Lung (tissue), 12 donors: ENCODE results near the gene PRKCA. TPM values are rescaled to one million over a fixed set of nuclear protein-coding genes. Genes with fewer than 3 reads are reported as not detected.
A peak's percentile ranks its signal among the peaks of the same experiment; 100 is the strongest.

Source experiments
- ATAC-seq: fragments of 200-7000 bp; cut with Tn5 transposase; one replicate; pipeline ENCODE4 v1.9.1; 2020; ENCODE audit warnings: moderate number of reproducible peaks; ENCODE audit not compliant: insufficient read depth, low FRiP score
- DNase-seq, 3 donors: peaks; one replicate each; pipeline ENCODE4 v3.0.0-alpha.2; 2013 to 2017
- H3K27ac ChIP-seq, 2 donors: one replicate each; pipeline ENCODE4 v1.5.1; 2013; ENCODE audit warnings: mild to moderate bottlenecking in 2 of 2, moderate library complexity in 2 of 2, control low read depth in 1 of 2, inconsistent platforms in 1 of 2, low read depth in 1 of 2, low read length in 1 of 2
- H3K27me3 ChIP-seq, 3 donors: one replicate each; pipeline ENCODE4 v1.5.1; 2013; ENCODE audit warnings: low read length in 2 of 3; ENCODE audit not compliant: control insufficient read depth in 3 of 3, insufficient read depth in 3 of 3
- H3K36me3 ChIP-seq, 4 donors: one replicate each; pipeline ENCODE4 v1.5.1; 2013; ENCODE audit warnings: low read length in 4 of 4, mild to moderate bottlenecking in 1 of 4, moderate library complexity in 1 of 4; ENCODE audit not compliant: control insufficient read depth in 4 of 4, insufficient read depth in 4 of 4
- H3K4me1 ChIP-seq, 5 donors: one replicate each; pipeline ENCODE4 v1.5.1; 2013; ENCODE audit warnings: low read length in 5 of 5, mild to moderate bottlenecking in 2 of 5, moderate library complexity in 1 of 5; ENCODE audit not compliant: control insufficient read depth in 5 of 5, insufficient read depth in 5 of 5
- H3K4me3 ChIP-seq: one replicate; pipeline ENCODE4 v1.5.1; 2013; ENCODE audit warnings: mild to moderate bottlenecking, control low read depth, moderate library complexity
- H3K9ac ChIP-seq, 2 donors: one replicate each; pipeline ENCODE4 v1.5.1; 2013; ENCODE audit warnings: low read length in 2 of 2, control low read depth in 1 of 2; ENCODE audit not compliant: insufficient read depth in 1 of 2
- H3K9me3 ChIP-seq, 4 donors: one replicate each; pipeline ENCODE4 v1.5.1; 2013; ENCODE audit warnings: low read length in 3 of 4, mild to moderate bottlenecking in 1 of 4, moderate library complexity in 1 of 4; ENCODE audit not compliant: control insufficient read depth in 4 of 4, insufficient read depth in 3 of 4
- CTCF ChIP-seq: IDR thresholded peaks from 2 replicates; pipeline ENCODE4 v1.5.1; 2012; ENCODE audit warnings: mild to moderate bottlenecking; ENCODE audit errors: control extremely low read depth, extremely low read depth
- WGBS, 2 donors: extraction: QIAGEN DNeasy Blood & Tissue Kit; methylation state at CpG; one replicate each; pipeline ENCODE4 v1.1.7; 2013; 5-methylcytosine and 5-hydroxymethylcytosine counted together
- polyA plus RNA-seq, 2 donors: library from polyadenylated mRNA; stranded (reverse); fragments of 200-250 nt; gene quantifications; one replicate each; pipeline ENCODE4 v1.2.1, GENCODE V29; 2013
- total RNA-seq, 2 donors: library from RNA; depleted of rRNA in 1 of 2; stranded (reverse); fragments of >200 nt in 1 of 2; gene quantifications; one replicate each; pipeline ENCODE4 v1.2.1, GENCODE V29; 2014 to 2021
- donor health status: control.
- donor health status: control.
- donor health status: Bipolar disorder and iron deficiency.
- donor health status: healthy.
- donor health status: DM: yes; HTN: yes; CAD: no.

PRKCA gene
- total and polyA plus RNA-seq, 4 donors, result 3.4 to 34.8 (median 13.8) TPM

DNA sequence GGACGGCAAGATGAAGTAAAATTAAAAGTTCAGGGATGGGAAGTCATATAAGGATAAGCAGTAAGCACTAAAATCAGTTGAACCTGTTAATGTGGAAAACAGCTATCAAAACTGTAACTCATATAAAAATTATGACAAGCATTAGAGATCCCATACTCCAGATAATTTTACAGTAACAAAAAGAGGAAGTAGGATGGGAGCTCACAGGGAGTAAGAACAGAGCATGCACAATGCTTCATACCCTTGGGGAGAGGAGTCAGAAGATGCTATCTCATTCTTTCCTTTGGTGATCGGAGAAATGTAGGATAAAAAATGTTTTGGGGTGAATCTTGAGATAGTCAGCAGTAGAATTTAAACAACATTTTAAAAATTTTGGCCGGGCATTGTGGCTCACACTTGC, 367.8 kb downstream of the PRKCA start:
- no peak for TF ChIP-seq CTCF
- 85 to 88% methylated on average over 3 of the region's 3 CpGs for WGBS, 2 donors
- H3K27ac ChIP-seq, result no peak overlapping the region
- H3K27me3 ChIP-seq, result no peaks in the 10 kb centered on the region
- DNase-seq, result no peak
- ATAC-seq, result no peak
- peaks cover 0 to 8% (median 0%) of the 10 kb centered on the region in 5 donors for H3K4me1 ChIP-seq
- no peaks in the 10 kb centered on the region for H3K9me3 ChIP-seq
- no peak overlapping the region for H3K9ac ChIP-seq
- H3K4me3 ChIP-seq, result no peak overlapping the region
- no peaks in the 10 kb centered on the region for H3K36me3 ChIP-seq

- Histone ChIP-seq H3K4me3 (no peak overlapping the region), H3K9ac (no peak overlapping the region), H3K27me3 (no peaks in the 10 kb centered on the region), H3K4me1 (peaks cover 0 to 8% (median 0%) of the 10 kb centered on the region in 5 donors), H3K36me3 (no peaks in the 10 kb centered on the region), H3K9me3 (no peaks in the 10 kb centered on the region), H3K27ac (no peak overlapping the region)
- ATAC-seq, result no peak
- DNase-seq, result no peak
- TF ChIP-seq CTCF, result no peak
- 83 to 85% methylated on average over 6 of the region's 6 CpGs for WGBS, 2 donors
These were observed 368.7 kb downstream of the PRKCA start for GRCh38 chr17:66671156-66671555.

DNA sequence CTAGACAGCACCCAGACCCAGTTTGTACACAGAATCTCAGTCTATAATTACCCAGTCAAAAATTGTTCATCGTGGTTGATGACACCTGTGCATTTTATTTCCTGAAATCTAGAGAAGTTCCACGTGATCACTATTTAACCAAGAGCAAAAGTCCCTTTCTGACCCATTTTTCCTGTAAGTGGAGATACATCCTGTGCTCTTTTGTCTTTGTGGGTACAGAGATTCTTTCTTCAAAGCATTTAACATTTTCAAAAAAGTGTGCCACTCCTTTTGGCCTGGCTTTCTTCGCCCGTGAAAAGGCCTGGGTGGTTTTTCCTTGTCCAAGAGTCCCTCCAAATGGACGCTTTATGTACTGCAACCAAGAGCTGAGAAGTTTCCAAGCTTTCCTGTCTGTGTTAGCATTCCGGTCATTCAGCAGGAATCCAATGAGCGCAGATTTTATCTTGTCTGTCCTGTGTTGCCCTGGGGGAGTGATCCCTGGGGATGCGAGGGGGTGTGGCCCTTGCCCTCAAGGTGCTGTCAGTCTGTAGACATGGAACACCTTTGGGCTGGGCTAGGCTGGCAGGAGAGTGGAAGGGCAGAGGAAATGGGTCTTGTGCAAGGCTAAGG, 371.4 kb downstream of the PRKCA start:
- Histone ChIP-seq H3K9ac (no peak overlapping the region), H3K27ac (peak overlapping the region in 1 of 2 donors; percentile 80), H3K27me3 (no peaks in the 10 kb centered on the region), H3K9me3 (peaks cover 0 to 4% (median under 1%) of the 10 kb centered on the region in 4 donors), H3K4me1 (peaks cover 0 to 6% (median 0%) of the 10 kb centered on the region in 5 donors), H3K4me3 (peak overlapping the region; percentile 5), H3K36me3 (no peaks in the 10 kb centered on the region)
- peak; percentile 37 for ATAC-seq
- 25 to 39% methylated on average over 8 of the region's 8 CpGs for WGBS, 2 donors
- peak; percentile 59 to 79 (median 74) for DNase-seq
- peak; percentile 39 for TF ChIP-seq CTCF
